Activated CD8-positive, alpha-beta memory T cell treated with anti-CD3 and anti-CD28 coated beads for 36 hours (primary cell): ENCODE measurements around the gene KDM4E. TPM values are rescaled to one million over a fixed set of nuclear protein-coding genes. Genes with fewer than 3 reads are reported as not detected.

Experiments used
- total RNA-seq, 2 experiments: library from RNA; stranded (reverse); gene quantifications; one replicate each; pipeline ENCODE4 v1.2.3, GENCODE V29; 2021

KDM4E gene
- total RNA-seq, 2 experiments from 2014 or later = not detected

Other genes with a start within 250 kb of the KDM4E start
- 10 to 100 TPM; 88.3 to 90.6 TPM for gene CWC15, start 51.7 kb upstream of the KDM4E start, total RNA-seq
- gene KDM4D, start 51.5 kb upstream of the KDM4E start, total RNA-seq = 1 to 10 TPM in 1 of 2 experiments, under 1 TPM in 1; 0.95 to 1.3 TPM
- not detected for gene KDM4F, start 24.2 kb downstream of the KDM4E start, total RNA-seq
- gene SRSF8, start 41.7 kb downstream of the KDM4E start, total RNA-seq = 10 to 100 TPM; 58.4 to 69.5 TPM
- 10 to 100 TPM; 40.9 to 41.1 TPM for gene ENDOD1, start 64.6 kb downstream of the KDM4E start, total RNA-seq
- gene SESN3, start 205.9 kb downstream of the KDM4E start, total RNA-seq = 10 to 100 TPM; 15.3 to 15.5 TPM